NCI-H526 treated with DMSO at 0.1 percent for 48 hours (cell line): ENCODE measurements around the gene FABP3.
"Not testable (repeated sequence)": the region's sequence is repeated elsewhere in the genome, so short reads cannot be mapped to it uniquely, and the experiment has no call there.

Experiments used
- DNase-seq: peaks from one replicate; lab custom pipeline; 2025; lab: John Stamatoyannopoulos, UW

Gene FABP3

GRCh38 chr1:31398246-31398645 is 25.4 kb upstream of the FABP3 start:
- DNase-seq = no peak

GRCh38 chr1:31397360-31398095 is 24.7 kb upstream of the FABP3 start:
- no peak for DNase-seq

GRCh38 chr1:31396633-31397351 is 23.9 kb upstream of the FABP3 start:
- DNase-seq = no peak

- peak; percentile 51 for DNase-seq
These were observed 21.8 kb upstream of the FABP3 start for GRCh38 chr1:31394584-31395193.

GRCh38 chr1:31393463-31393862 is 20.6 kb upstream of the FABP3 start:
- no peak for DNase-seq

GRCh38 chr1:31390071-31390470 is 17.2 kb upstream of the FABP3 start:
- DNase-seq = no peak

GRCh38 chr1:31389616-31390015 is 16.7 kb upstream of the FABP3 start:
- no peak for DNase-seq

- no peak for DNase-seq
These were observed 14.7 kb upstream of the FABP3 start for GRCh38 chr1:31387612-31388011.

GRCh38 chr1:31386576-31387243 is 13.8 kb upstream of the FABP3 start:
- not testable (repeated sequence) for DNase-seq

GRCh38 chr1:31383967-31384366 is 11.1 kb upstream of the FABP3 start:
- DNase-seq = no peak

GRCh38 chr1:31382379-31382989 is 9.6 kb upstream of the FABP3 start:
- DNase-seq = no peak

- DNase-seq = no peak
These were observed 8.8 kb upstream of the FABP3 start for GRCh38 chr1:31381394-31382294.

GRCh38 chr1:31380181-31380580 is 7.3 kb upstream of the FABP3 start:
- no peak for DNase-seq

GRCh38 chr1:31378001-31378400 is 5.1 kb upstream of the FABP3 start:
- DNase-seq = no peak

GRCh38 chr1:31377364-31377863 is 4.5 kb upstream of the FABP3 start:
- no peak for DNase-seq

- no peak for DNase-seq
These were observed 3.7 kb upstream of the FABP3 start for GRCh38 chr1:31376375-31377134.

- no peak for DNase-seq
These were observed 1.8 kb upstream of the FABP3 start for GRCh38 chr1:31374511-31375196.

GRCh38 chr1:31373897-31374486 is 1.1 kb upstream of the FABP3 start:
- DNase-seq = no peak

GRCh38 chr1:31372751-31373055 is 173 bp downstream of the FABP3 start:
- no peak for DNase-seq
